Neural cell (in vitro differentiated cells): ENCODE results near the gene CLEC9A. TPM values are rescaled to one million over a fixed set of nuclear protein-coding genes. Genes with fewer than 3 reads are reported as not detected.

Experiments used
- H2AFZ ChIP-seq: fragments of 200-600, 300-800 bp; sonication (generic), shearing (Covaris generic); 2 replicates; pipeline ENCODE4 v1.6.0; 2014; ENCODE audit warnings: low read depth, mild to moderate bottlenecking, antibody characterized with exemption, low read length, moderate library complexity
- H3F3A ChIP-seq: fragments of 200-600 bp; shearing (Covaris generic); 2 replicates; pipeline ENCODE4 v1.6.1; 2016; ENCODE audit warnings: mild to moderate bottlenecking, moderate library complexity, mixed read lengths, antibody characterized with exemption, low read length; ENCODE audit not compliant: insufficient read depth, poor library complexity, severe bottlenecking
- H3K27ac ChIP-seq: fragments of 200-600, 300-800 bp; sonication (generic), shearing (Covaris generic); 2 replicates; pipeline ENCODE4 v1.5.1; 2014; ENCODE audit warnings: mild to moderate bottlenecking, low read length, moderate library complexity
- H3K27me3 ChIP-seq: fragments of 300-800, 200-600 bp; sonication (generic), shearing (Covaris generic); 2 replicates; pipeline ENCODE4 v1.6.0; 2014; ENCODE audit warnings: mild to moderate bottlenecking, low read depth, low read length, moderate library complexity; ENCODE audit not compliant: insufficient read depth
- H3K36me3 ChIP-seq: fragments of 300-800, 200-600 bp; sonication (generic), shearing (Covaris generic); 2 replicates; pipeline ENCODE4 v1.5.1; 2014; ENCODE audit warnings: mild to moderate bottlenecking, antibody characterized with exemption, low read length, moderate library complexity; ENCODE audit not compliant: insufficient read depth
- H3K4me2 ChIP-seq: fragments of 300-800, 200-600 bp; sonication (generic), shearing (Covaris generic); 2 replicates; pipeline ENCODE4 v1.6.0; 2014; ENCODE audit warnings: mild to moderate bottlenecking, low read length
- H3K4me3 ChIP-seq: fragments of 300-800, 200-600 bp; sonication (generic), shearing (Covaris generic); 2 replicates; pipeline ENCODE4 v1.5.1; 2014; ENCODE audit warnings: mild to moderate bottlenecking, low read length, moderate library complexity
- H3K79me2 ChIP-seq: fragments of 200-600 bp; shearing (Covaris generic); replicated peaks from 2 replicates; pipeline ENCODE4 v1.6.0; 2014; ENCODE audit warnings: mild to moderate bottlenecking, low read length, moderate library complexity; ENCODE audit not compliant: insufficient read depth
- H3K9ac ChIP-seq: fragments of 300-800, 200-600 bp; sonication (generic), shearing (Covaris generic); 2 replicates; pipeline ENCODE4 v1.6.1; 2016; ENCODE audit warnings: mild to moderate bottlenecking, low read length, mixed read lengths
- H3K9me2 ChIP-seq: fragments of 200-600 bp; shearing (Covaris generic); 2 replicates; pipeline ENCODE4 v1.6.1; 2016; ENCODE audit warnings: mild to moderate bottlenecking, low read length, mixed read lengths; ENCODE audit not compliant: insufficient read depth
- H3K9me3 ChIP-seq: fragments of 200-600, 300-800 bp; sonication (generic), shearing (Covaris generic); 2 replicates; pipeline ENCODE4 v1.6.1; 2016; ENCODE audit warnings: mild to moderate bottlenecking, mixed run types, low read length, moderate library complexity, mixed read lengths
- H4K20me1 ChIP-seq: fragments of 200-600 bp; shearing (Covaris generic); 2 replicates; pipeline ENCODE4 v1.6.1; 2016; ENCODE audit warnings: mild to moderate bottlenecking, mixed run types; ENCODE audit not compliant: insufficient read depth
- EP300 ChIP-seq: fragments of 450-650 bp; conservative IDR thresholded peaks from 2 replicates; pipeline ENCODE4 v1.6.1; 2014; ENCODE audit warnings: antibody characterized with exemption, mild to moderate bottlenecking, moderate library complexity; ENCODE audit not compliant: poor library complexity, severe bottlenecking
- EZH2 ChIP-seq: fragments of 200-600, 300-800 bp; shearing (Covaris generic), sonication (generic); IDR thresholded peaks from 2 replicates; pipeline ENCODE4 v1.6.1; 2014; ENCODE audit warnings: antibody characterized with exemption, low read length, borderline replicate concordance, mild to moderate bottlenecking; ENCODE audit not compliant: insufficient read depth, poor library complexity, severe bottlenecking
- MXI1 ChIP-seq: fragments of 450-650 bp; conservative IDR thresholded peaks from 2 replicates; pipeline ENCODE4 v1.6.1; 2014; ENCODE audit warnings: antibody characterized with exemption, mild to moderate bottlenecking; ENCODE audit not compliant: poor library complexity, severe bottlenecking
- POLR2AphosphoS5 ChIP-seq: IDR thresholded peaks from 2 replicates; pipeline ENCODE4 v1.6.1; 2012
- RAD21 ChIP-seq: fragments of 450-650 bp; conservative IDR thresholded peaks from 2 replicates; pipeline ENCODE4 v1.6.1; 2014; ENCODE audit warnings: antibody characterized with exemption, mild to moderate bottlenecking, moderate library complexity
- SMC3 ChIP-seq: fragments of 450-650 bp; conservative IDR thresholded peaks from 2 replicates; pipeline ENCODE4 v1.6.1; 2014; ENCODE audit warnings: antibody characterized with exemption, mild to moderate bottlenecking, moderate library complexity; ENCODE audit not compliant: poor library complexity
- TAF1 ChIP-seq: IDR thresholded peaks from 2 replicates; pipeline ENCODE4 v1.6.1; 2012; ENCODE audit warnings: low read depth
- polyA plus RNA-seq: library from polyadenylated mRNA; depleted of rRNA; stranded (reverse); fragments of >200 nt; gene quantifications from 2 replicates; pipeline ENCODE4 v1.2.3, GENCODE V29; 2014
- TF ChIP-seq, protein P1 (sequence below): fragments of 450-650 bp; IDR thresholded peaks from 2 replicates; pipeline ENCODE4 v1.5.1; 2014; ENCODE audit warnings: antibody characterized with exemption, mild to moderate bottlenecking, moderate library complexity; ENCODE audit not compliant: poor library complexity, severe bottlenecking
- TF ChIP-seq, protein P2 (sequence below): IDR thresholded peaks from 2 replicates; pipeline ENCODE4 v1.6.1; 2012; ENCODE audit warnings: borderline replicate concordance

The CLEC9A gene
- polyA plus RNA-seq, 1 donor from 2014 or later, result not detected

DNA sequence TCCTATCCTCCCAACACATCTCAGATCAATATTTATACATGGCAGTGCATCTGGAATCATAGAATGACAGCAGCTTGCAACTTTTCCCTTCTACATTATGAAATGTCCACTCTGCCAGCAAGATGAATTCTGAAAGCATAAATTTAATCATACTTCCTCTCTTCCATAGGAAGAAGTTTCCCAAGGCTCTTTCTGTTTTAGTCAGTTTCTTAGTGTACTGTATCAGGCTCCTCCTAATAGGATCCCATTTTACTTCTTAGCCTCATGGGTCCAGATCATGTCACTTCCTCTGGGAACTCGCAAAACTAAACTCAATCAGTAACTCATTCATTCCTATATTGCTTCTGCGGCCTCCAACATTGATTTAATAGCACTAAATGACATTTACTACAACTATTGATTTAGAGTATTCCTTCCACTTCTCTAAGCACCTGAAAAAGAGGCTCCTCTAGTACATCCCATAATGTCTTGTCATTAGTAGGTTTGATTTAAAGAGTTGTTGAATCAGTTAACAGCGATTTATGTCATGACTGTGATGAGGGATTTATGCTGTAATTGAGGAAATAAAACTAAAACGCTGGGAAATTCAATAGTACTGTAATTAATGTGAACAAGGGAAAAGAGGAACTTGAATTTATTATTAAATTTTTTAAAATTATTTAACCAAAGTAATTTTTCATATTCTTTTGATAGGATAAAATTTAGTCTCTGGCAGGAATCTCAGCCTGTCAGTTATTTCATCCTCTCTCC lies 64.3 kb downstream of the CLEC9A start:
- no peaks in the 10 kb centered on the region for H3F3A ChIP-seq
- no peak overlapping the region for H3K4me3 ChIP-seq
- no peaks in the 10 kb centered on the region for H3K79me2 ChIP-seq
- H3K27ac ChIP-seq, result no peak overlapping the region
- TF ChIP-seq EP300, result no peak
- TF ChIP-seq POLR2AphosphoS5, result no peak
- no peak for TF ChIP-seq MXI1
- TF ChIP-seq, protein P1, sequence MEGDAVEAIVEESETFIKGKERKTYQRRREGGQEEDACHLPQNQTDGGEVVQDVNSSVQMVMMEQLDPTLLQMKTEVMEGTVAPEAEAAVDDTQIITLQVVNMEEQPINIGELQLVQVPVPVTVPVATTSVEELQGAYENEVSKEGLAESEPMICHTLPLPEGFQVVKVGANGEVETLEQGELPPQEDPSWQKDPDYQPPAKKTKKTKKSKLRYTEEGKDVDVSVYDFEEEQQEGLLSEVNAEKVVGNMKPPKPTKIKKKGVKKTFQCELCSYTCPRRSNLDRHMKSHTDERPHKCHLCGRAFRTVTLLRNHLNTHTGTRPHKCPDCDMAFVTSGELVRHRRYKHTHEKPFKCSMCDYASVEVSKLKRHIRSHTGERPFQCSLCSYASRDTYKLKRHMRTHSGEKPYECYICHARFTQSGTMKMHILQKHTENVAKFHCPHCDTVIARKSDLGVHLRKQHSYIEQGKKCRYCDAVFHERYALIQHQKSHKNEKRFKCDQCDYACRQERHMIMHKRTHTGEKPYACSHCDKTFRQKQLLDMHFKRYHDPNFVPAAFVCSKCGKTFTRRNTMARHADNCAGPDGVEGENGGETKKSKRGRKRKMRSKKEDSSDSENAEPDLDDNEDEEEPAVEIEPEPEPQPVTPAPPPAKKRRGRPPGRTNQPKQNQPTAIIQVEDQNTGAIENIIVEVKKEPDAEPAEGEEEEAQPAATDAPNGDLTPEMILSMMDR, result no peak
- no peak for TF ChIP-seq RAD21
- TF ChIP-seq, protein P2, sequence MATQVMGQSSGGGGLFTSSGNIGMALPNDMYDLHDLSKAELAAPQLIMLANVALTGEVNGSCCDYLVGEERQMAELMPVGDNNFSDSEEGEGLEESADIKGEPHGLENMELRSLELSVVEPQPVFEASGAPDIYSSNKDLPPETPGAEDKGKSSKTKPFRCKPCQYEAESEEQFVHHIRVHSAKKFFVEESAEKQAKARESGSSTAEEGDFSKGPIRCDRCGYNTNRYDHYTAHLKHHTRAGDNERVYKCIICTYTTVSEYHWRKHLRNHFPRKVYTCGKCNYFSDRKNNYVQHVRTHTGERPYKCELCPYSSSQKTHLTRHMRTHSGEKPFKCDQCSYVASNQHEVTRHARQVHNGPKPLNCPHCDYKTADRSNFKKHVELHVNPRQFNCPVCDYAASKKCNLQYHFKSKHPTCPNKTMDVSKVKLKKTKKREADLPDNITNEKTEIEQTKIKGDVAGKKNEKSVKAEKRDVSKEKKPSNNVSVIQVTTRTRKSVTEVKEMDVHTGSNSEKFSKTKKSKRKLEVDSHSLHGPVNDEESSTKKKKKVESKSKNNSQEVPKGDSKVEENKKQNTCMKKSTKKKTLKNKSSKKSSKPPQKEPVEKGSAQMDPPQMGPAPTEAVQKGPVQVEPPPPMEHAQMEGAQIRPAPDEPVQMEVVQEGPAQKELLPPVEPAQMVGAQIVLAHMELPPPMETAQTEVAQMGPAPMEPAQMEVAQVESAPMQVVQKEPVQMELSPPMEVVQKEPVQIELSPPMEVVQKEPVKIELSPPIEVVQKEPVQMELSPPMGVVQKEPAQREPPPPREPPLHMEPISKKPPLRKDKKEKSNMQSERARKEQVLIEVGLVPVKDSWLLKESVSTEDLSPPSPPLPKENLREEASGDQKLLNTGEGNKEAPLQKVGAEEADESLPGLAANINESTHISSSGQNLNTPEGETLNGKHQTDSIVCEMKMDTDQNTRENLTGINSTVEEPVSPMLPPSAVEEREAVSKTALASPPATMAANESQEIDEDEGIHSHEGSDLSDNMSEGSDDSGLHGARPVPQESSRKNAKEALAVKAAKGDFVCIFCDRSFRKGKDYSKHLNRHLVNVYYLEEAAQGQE, result no peak
- TF ChIP-seq SMC3, result no peak
- no peak for TF ChIP-seq EZH2
- TF ChIP-seq TAF1, result no peak
- H3K36me3 ChIP-seq, result no peaks in the 10 kb centered on the region
- H3K9ac ChIP-seq, result no peak overlapping the region
- no peak overlapping the region for H3K4me2 ChIP-seq
- no peaks in the 10 kb centered on the region for H3K9me2 ChIP-seq
- H3K27me3 ChIP-seq, result no peaks in the 10 kb centered on the region
- no peaks in the 10 kb centered on the region for H3K9me3 ChIP-seq
- H4K20me1 ChIP-seq, result no peaks in the 10 kb centered on the region
- H2AFZ ChIP-seq, result no peak overlapping the region

DNA sequence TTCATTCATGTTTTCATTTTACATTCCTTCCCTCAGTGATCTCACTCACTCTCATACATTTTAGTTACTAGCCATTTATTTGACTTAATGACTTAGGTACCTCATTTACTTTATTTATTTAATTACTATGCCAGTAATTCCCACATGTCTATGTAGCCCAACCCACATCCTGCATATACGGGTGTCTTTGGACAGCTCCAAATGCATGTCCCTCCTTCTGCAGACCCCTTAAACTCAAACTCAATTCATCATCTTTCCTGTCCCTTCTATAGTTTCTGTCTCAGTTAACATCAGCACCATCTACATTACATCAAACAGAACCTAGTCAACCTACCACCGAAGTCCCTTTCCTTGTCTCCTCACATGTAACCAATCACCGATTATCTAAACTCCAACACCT lies 65.5 kb downstream of the CLEC9A start:
- TF ChIP-seq POLR2AphosphoS5 (no peak), RAD21 (no peak), EP300 (no peak), MXI1 (no peak), EZH2 (no peak), SMC3 (no peak), TAF1 (no peak)
- TF ChIP-seq, protein P2, result no peak
- TF ChIP-seq, protein P1, result no peak

More for the DNA sequence above, 65.5 kb downstream of the CLEC9A start:
- no peaks in the 10 kb centered on the region for H3K9me3 ChIP-seq
- H2AFZ ChIP-seq, result no peak overlapping the region
- H3K79me2 ChIP-seq, result no peaks in the 10 kb centered on the region
- H3K9ac ChIP-seq, result no peak overlapping the region
- no peak overlapping the region for H3K4me2 ChIP-seq
- H3K9me2 ChIP-seq, result no peaks in the 10 kb centered on the region
- H3K27ac ChIP-seq, result no peak overlapping the region
- no peaks in the 10 kb centered on the region for H3F3A ChIP-seq
- H3K4me3 ChIP-seq, result no peak overlapping the region
- no peaks in the 10 kb centered on the region for H3K27me3 ChIP-seq
- H3K36me3 ChIP-seq, result no peaks in the 10 kb centered on the region
- H4K20me1 ChIP-seq, result no peaks in the 10 kb centered on the region
